Endothelial cell of umbilical vein (primary cell): ENCODE measurements around the gene FOXK1. TPM values are rescaled to one million over a fixed set of nuclear protein-coding genes. Genes with fewer than 3 reads are reported as not detected.

Source experiments
- BruUV-seq: library from RNA; stranded (reverse); fragments of 400-500 nt; replicated peaks from 2 replicates; lab custom pipeline; 2021; lab: Mats Ljungman, UMichigan
- CTCF ChIA-PET: fragments of 300-600, 350-600 bp; sonication (Branson Sonifier 250); formaldehyde crosslinking; loops from one replicate; lab custom pipeline; 2021; ENCODE audit warnings: antibody characterized with exemption, inconsistent platforms; lab: Charles Lee
- POLR2A ChIA-PET: fragments of 300-600, 350-600 bp; sonication (Branson Sonifier 250); formaldehyde crosslinking; loops from one replicate; lab custom pipeline; 2021; ENCODE audit warnings: antibody characterized with exemption, inconsistent platforms; lab: Charles Lee
- DNase-seq: peaks from one replicate; pipeline ENCODE4 v3.0.0-alpha.2; 2011; ENCODE audit warnings: low read depth, low spot score
- FAIRE-seq: peaks from 2 replicates; lab custom pipeline; 2011; peaks lifted over from hg19 to GRCh38; lab: Jason Lieb, UNC
- H2AFZ ChIP-seq: 2 replicates; pipeline ENCODE4 v1.6.0; 2012; ENCODE audit warnings: low read depth, low read length, control low read depth, inconsistent platforms
- H3K27ac ChIP-seq: 2 replicates; pipeline ENCODE4 v1.5.1; 2011; ENCODE audit warnings: low read depth, mild to moderate bottlenecking, control low read depth, low read length, moderate library complexity; ENCODE audit not compliant: insufficient read depth
- H3K27me3 ChIP-seq, 2 experiments: 2 replicates each; pipeline versions ENCODE4 v1.6.0 to v1.6.1; 2011; ENCODE audit warnings: low read length in 2 of 2, mixed read lengths in 1 of 2; ENCODE audit not compliant: control insufficient read depth in 2 of 2, insufficient read depth in 2 of 2
- H3K36me3 ChIP-seq, 2 experiments: 2 replicates in 1 of 2; 3 replicates in 1 of 2; pipeline ENCODE4 v1.5.1; 2011; ENCODE audit warnings: low read length in 2 of 2, mild to moderate bottlenecking in 1 of 2, moderate library complexity in 1 of 2; ENCODE audit not compliant: control insufficient read depth in 2 of 2, insufficient read depth in 2 of 2; ENCODE audit errors: extremely low read depth in 1 of 2
- H3K4me1 ChIP-seq: 3 replicates; pipeline ENCODE4 v1.5.1; 2011; ENCODE audit warnings: mild to moderate bottlenecking, low read length; ENCODE audit not compliant: control insufficient read depth, insufficient read depth; ENCODE audit errors: extremely low read depth
- H3K4me2 ChIP-seq: 2 replicates; pipeline ENCODE4 v1.6.1; 2011; ENCODE audit warnings: low read length, control low read depth, mixed read lengths; ENCODE audit not compliant: insufficient read depth
- H3K4me3 ChIP-seq, 3 experiments: fragments of 200-600 bp in 1 of 3; sonication (generic), shearing (Covaris generic) in 1 of 3; replicated peaks in 1 of 3; 2 replicates each; pipeline ENCODE4 v1.5.1; 2011 to 2016; ENCODE audit warnings: control low read depth in 3 of 3, low read length in 3 of 3, mild to moderate bottlenecking in 2 of 3, inconsistent platforms in 1 of 3, low read depth in 1 of 3, moderate library complexity in 1 of 3; ENCODE audit not compliant: insufficient read depth in 1 of 3
- H3K79me2 ChIP-seq: 2 replicates; pipeline ENCODE4 v1.6.0; 2012; ENCODE audit warnings: low read length, inconsistent platforms; ENCODE audit not compliant: control insufficient read depth, insufficient read depth
- H3K9ac ChIP-seq: replicated peaks from 2 replicates; pipeline ENCODE3; 2011; ENCODE audit warnings: low read length, control low read depth; ENCODE audit not compliant: insufficient read depth; ENCODE audit errors: extremely low read depth
- H3K9me1 ChIP-seq: replicated peaks from 3 replicates; pipeline ENCODE4 v1.6.0; 2011; ENCODE audit warnings: mild to moderate bottlenecking, low read length; ENCODE audit not compliant: control insufficient read depth, insufficient read depth; ENCODE audit errors: extremely low read depth
- H3K9me3 ChIP-seq: replicated peaks from 2 replicates; pipeline ENCODE4 v1.5.1; 2012; ENCODE audit warnings: low read length, inconsistent platforms; ENCODE audit not compliant: control insufficient read depth, insufficient read depth
- H4K20me1 ChIP-seq: replicated peaks from 2 replicates; pipeline ENCODE3; 2011; ENCODE audit warnings: mild to moderate bottlenecking, low read length; ENCODE audit not compliant: control insufficient read depth, insufficient read depth; ENCODE audit errors: extremely low read depth
- EZH2 ChIP-seq: IDR thresholded peaks from 2 replicates; pipeline ENCODE4 v1.6.1; 2012; ENCODE audit warnings: borderline replicate concordance, low read depth, mild to moderate bottlenecking, moderate library complexity, low read length, inconsistent platforms; ENCODE audit not compliant: severe bottlenecking
- FOS ChIP-seq: IDR thresholded peaks from 2 replicates; pipeline ENCODE4 v1.6.1; 2011; ENCODE audit warnings: mild to moderate bottlenecking, low read length, moderate library complexity, borderline replicate concordance; ENCODE audit not compliant: insufficient read depth
- GATA2 ChIP-seq: IDR thresholded peaks from 2 replicates; pipeline ENCODE4 v1.7.0; 2011; ENCODE audit warnings: low read depth, mild to moderate bottlenecking, moderate library complexity, mixed read lengths, low read length; ENCODE audit not compliant: insufficient read length, insufficient read depth
- JUN ChIP-seq: IDR thresholded peaks from 2 replicates; pipeline ENCODE4 v1.6.1; 2011; ENCODE audit warnings: borderline replicate concordance, low read depth; ENCODE audit not compliant: insufficient read length, insufficient read depth
- MYC ChIP-seq: IDR thresholded peaks from one replicate; pipeline ENCODE4 v1.6.1; 2011; ENCODE audit warnings: mild to moderate bottlenecking, low read depth, low read length
- POLR2A ChIP-seq: IDR thresholded peaks from 2 replicates; pipeline ENCODE4 v1.6.1; 2012; ENCODE audit warnings: low read depth, mild to moderate bottlenecking, control low read depth, low read length
- POLR2AphosphoS5 ChIP-seq: IDR thresholded peaks from 2 replicates; pipeline ENCODE4 v1.6.1; 2012; ENCODE audit warnings: low read depth, mild to moderate bottlenecking, control low read depth, low read length, moderate library complexity; ENCODE audit not compliant: insufficient read depth
- dilution Hi-C: fragments of 300-500 bp; cut with MboI; formaldehyde crosslinking; loops from one replicate; pipeline ENCODE4 v1.15.0; 2019; ENCODE audit warnings: low sequenced_read_pairs; ENCODE audit not compliant: extremely low pct_ligation_motif_present
- intact Hi-C: fragments of 100-400 bp; cut with micrococcal nuclease; formaldehyde crosslinking; loops from one replicate; pipeline ENCODE4 v1.10.0; 2022
- polyA plus RNA-seq, 4 experiments: library from polyadenylated mRNA; depleted of rRNA in 3 of 4; stranded (reverse) in 3 of 4; unstranded in 1 of 4; fragments of >200 nt; gene quantifications; 2 replicates each; pipeline versions ENCODE4 v1.2.1 to v1.2.3, GENCODE V29; 2011 to 2012; ENCODE audit warnings: missing spikeins in 1 of 4
- total RNA-seq: library from RNA; stranded (reverse); gene quantifications from 2 replicates; pipeline ENCODE4 v1.2.3, GENCODE V29; 2021
- TF ChIP-seq, protein P1 (sequence below): IDR thresholded peaks from 2 replicates; pipeline ENCODE4 v1.6.1; 2011; ENCODE audit not compliant: insufficient read depth, insufficient read length
- TF ChIP-seq, protein P2 (sequence below), 2 donors: IDR thresholded peaks; 1 replicate in 1 of 2; 2 replicates in 1 of 2; pipeline ENCODE4 v1.5.1; 2011; ENCODE audit warnings: low read length in 2 of 2, mild to moderate bottlenecking in 2 of 2, moderate library complexity in 2 of 2, control low read depth in 1 of 2, inconsistent platforms in 1 of 2, low read depth in 1 of 2; ENCODE audit not compliant: insufficient read depth in 1 of 2; ENCODE audit errors: extremely low read depth in 1 of 2

The FOXK1 gene
- total and polyA plus RNA-seq, 2 donors (not counting 3 experiments of a cell fraction or from before 2014, with no cell fraction given), result 8.0 to 52.1 TPM

DNA sequence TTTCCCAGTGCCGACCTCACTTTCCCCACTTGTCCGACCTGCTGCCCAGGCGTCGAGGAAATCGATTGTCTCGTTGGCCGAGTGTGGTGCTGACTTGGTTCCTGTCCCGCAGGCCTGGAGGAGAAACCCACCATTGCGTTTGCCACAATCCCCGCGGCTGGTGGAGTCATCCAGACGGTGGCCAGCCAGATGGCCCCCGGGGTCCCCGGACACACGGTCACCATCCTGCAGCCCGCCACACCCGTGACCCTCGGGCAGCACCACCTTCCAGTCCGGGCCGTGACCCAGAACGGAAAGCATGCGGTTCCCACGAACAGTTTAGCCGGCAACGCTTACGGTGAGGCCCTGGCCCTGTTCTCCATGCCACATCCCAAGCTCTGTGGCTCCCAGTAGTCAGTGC is 78.9 kb downstream of the FOXK1 start:
- H3K27me3 ChIP-seq, result no peaks in the 10 kb centered on the region
- no peak overlapping the region for H3K27ac ChIP-seq
- H3K4me1 ChIP-seq, result no peaks in the 10 kb centered on the region
- no peaks in the 10 kb centered on the region for H3K9me3 ChIP-seq
- FAIRE-seq (no peak), DNase-seq (no peak)
- no peak overlapping the region for H3K4me2 ChIP-seq
- ChIA-PET CTCF (interaction anchor here (1.4 kb wide), 1 partner anchor 15 kb away, joined by 5 read pairs; the partner anchor contains the start of gene AP5Z1), POLR2A (no interaction called here)
- BruUV-seq, result no TSS peak
- intact Hi-C loops, result no loop called here
- peaks cover 13 to 51% of the 10 kb centered on the region in 2 experiments for H3K36me3 ChIP-seq
- no peaks in the 10 kb centered on the region for H3K9me1 ChIP-seq
- TF ChIP-seq, protein P1, sequence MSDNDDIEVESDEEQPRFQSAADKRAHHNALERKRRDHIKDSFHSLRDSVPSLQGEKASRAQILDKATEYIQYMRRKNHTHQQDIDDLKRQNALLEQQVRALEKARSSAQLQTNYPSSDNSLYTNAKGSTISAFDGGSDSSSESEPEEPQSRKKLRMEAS, result no peak
- TF ChIP-seq POLR2AphosphoS5 (no peak), JUN (no peak), EZH2 (no peak), POLR2A (no peak), MYC (no peak), GATA2 (no peak), FOS (no peak)
- TF ChIP-seq, protein P2, sequence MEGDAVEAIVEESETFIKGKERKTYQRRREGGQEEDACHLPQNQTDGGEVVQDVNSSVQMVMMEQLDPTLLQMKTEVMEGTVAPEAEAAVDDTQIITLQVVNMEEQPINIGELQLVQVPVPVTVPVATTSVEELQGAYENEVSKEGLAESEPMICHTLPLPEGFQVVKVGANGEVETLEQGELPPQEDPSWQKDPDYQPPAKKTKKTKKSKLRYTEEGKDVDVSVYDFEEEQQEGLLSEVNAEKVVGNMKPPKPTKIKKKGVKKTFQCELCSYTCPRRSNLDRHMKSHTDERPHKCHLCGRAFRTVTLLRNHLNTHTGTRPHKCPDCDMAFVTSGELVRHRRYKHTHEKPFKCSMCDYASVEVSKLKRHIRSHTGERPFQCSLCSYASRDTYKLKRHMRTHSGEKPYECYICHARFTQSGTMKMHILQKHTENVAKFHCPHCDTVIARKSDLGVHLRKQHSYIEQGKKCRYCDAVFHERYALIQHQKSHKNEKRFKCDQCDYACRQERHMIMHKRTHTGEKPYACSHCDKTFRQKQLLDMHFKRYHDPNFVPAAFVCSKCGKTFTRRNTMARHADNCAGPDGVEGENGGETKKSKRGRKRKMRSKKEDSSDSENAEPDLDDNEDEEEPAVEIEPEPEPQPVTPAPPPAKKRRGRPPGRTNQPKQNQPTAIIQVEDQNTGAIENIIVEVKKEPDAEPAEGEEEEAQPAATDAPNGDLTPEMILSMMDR (IDR thresholded peaks at IDR 0.05; ENCODE audit: extremely low read depth in 1 of 2, insufficient read depth in 1 of 2, low read depth in 1 of 2, low read length in 2 of 2), result no peak
- H4K20me1 ChIP-seq, result no peaks in the 10 kb centered on the region
- H3K79me2 ChIP-seq, result peaks cover 2% of the 10 kb centered on the region
- no peak overlapping the region for H3K4me3 ChIP-seq
- no peak overlapping the region for H3K9ac ChIP-seq
- H2AFZ ChIP-seq, result no peak overlapping the region
- dilution Hi-C loops, result no loop called here
